ENCODE results near the gene NOP14. TPM values are rescaled to one million over a fixed set of nuclear protein-coding genes. Genes with fewer than 3 reads are reported as not detected.
"Not testable (repeated sequence)": the region's sequence is repeated elsewhere in the genome, so short reads cannot be mapped to it uniquely, and the experiment has no call there.

NOP14 gene
- total RNA-seq, 1 experiment from 2014 or later, result 32.5 TPM

GRCh38 chr4:2965262-2965661 lies 2.1 kb upstream of the NOP14 start:
- Histone ChIP-seq H3K36me3 (peaks cover 2% of the 10 kb centered on the region; the same call in 1 of the 2 replicates), H3K9me3 (no peaks in the 10 kb centered on the region), H3K4me3 (no peak overlapping the region), H3K27me3 (no peaks in the 10 kb centered on the region)
- no peak for DNase-seq

GRCh38 chr4:2964706-2965258 lies 1.6 kb upstream of the NOP14 start:
- Histone ChIP-seq H3K36me3 (peaks cover 2% of the 10 kb centered on the region; the same call in 1 of the 2 replicates), H3K9me3 (no peaks in the 10 kb centered on the region), H3K4me3 (peak overlapping the region; percentile 90), H3K27me3 (no peaks in the 10 kb centered on the region)
- DNase-seq, result no peak

- H3K36me3 ChIP-seq, result peaks cover 4% of the 10 kb centered on the region
- peak; percentile 56 for DNase-seq
- H3K27me3 ChIP-seq, result no peaks in the 10 kb centered on the region
- peak overlapping the region; percentile 90 for H3K4me3 ChIP-seq
- no peaks in the 10 kb centered on the region for H3K9me3 ChIP-seq
Measured at GRCh38 chr4:2963966-2964471, 813 bp upstream of the NOP14 start.

DNA sequence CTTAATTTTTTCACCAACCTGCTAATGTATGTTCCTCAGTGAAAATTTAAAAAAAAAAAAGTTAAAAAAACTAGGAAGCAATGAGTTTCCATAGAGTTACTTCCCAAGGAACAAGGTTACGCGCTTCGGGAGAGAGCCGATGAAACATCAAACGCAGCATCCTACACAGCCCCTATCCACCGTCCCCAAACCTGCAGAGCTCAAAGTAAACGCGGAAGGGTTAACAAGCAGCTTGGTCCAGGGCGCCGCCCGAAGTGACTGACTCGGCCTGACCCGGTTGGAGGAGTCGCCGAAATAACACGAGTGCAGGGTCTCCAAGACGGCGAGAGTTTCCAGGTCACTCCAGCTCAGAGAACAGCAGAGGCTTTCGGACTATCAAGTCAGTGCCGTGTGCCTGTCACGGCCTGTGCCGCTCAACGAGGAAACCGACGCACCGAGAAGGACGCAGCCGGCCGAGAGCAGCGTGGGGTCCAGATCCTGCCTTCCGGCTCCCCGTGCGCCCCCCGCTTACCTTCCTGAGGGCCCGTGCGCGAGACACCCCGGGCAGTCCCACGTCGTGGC lies 512 bp downstream of the NOP14 start:
- peak; percentile 35 for DNase-seq
- no peaks in the 10 kb centered on the region for H3K27me3 ChIP-seq
- H3K4me3 ChIP-seq, result peak overlapping the region; percentile 90
- no peaks in the 10 kb centered on the region for H3K9me3 ChIP-seq
- H3K36me3 ChIP-seq, result peaks cover 17% of the 10 kb centered on the region

- no peak for DNase-seq
Measured at GRCh38 chr4:2961811-2962441, 1.3 kb downstream of the NOP14 start.

GRCh38 chr4:2961421-2961810 lies 1.8 kb downstream of the NOP14 start:
- no peak for DNase-seq
- Histone ChIP-seq H3K9me3 (no peaks in the 10 kb centered on the region), H3K27me3 (no peaks in the 10 kb centered on the region), H3K4me3 (peak overlapping the region; percentile 90), H3K36me3 (peaks cover 30% of the 10 kb centered on the region)

More at GRCh38 chr4:2961811-2962441, 1.3 kb downstream of the NOP14 start:
- Histone ChIP-seq H3K4me3 (peak overlapping the region; percentile 90), H3K9me3 (no peaks in the 10 kb centered on the region), H3K36me3 (peaks cover 25% of the 10 kb centered on the region), H3K27me3 (no peaks in the 10 kb centered on the region)

- DNase-seq, H3K27me3 ChIP-seq, H3K9me3 ChIP-seq, H3K4me3 ChIP-seq: not testable (repeated sequence)
- peaks cover 38% of the 10 kb centered on the region for H3K36me3 ChIP-seq
Measured at GRCh38 chr4:2960450-2960849, 2.8 kb downstream of the NOP14 start.

DNA sequence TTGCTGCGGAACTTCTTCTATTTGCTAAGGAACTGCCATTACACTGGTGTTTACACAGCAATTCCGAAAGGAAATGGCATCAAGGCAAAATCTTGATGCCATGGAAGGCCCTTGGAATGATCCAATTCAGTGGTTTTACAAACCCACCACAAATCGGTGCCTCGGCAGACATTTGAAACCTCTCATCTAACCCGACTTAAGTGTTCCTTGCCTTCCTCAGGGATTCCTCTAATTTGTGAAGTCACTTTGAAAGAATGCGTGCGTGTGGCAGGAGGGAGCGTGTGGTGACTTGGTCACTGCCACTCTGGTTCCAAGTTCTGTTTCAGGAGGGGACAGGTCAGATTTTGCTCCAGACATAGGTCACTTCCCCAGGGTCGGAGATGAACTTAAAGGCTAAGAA lies 4.8 kb downstream of the NOP14 start:
- Histone ChIP-seq H3K27me3 (no peaks in the 10 kb centered on the region), H3K36me3 (peaks cover 40% of the 10 kb centered on the region), H3K4me3 (no peak overlapping the region), H3K9me3 (no peaks in the 10 kb centered on the region)
- DNase-seq, result no peak

GRCh38 chr4:2955186-2956044 lies 7.8 kb downstream of the NOP14 start:
- H3K27me3 ChIP-seq, H3K9me3 ChIP-seq, DNase-seq, H3K4me3 ChIP-seq: not testable (repeated sequence)
- peaks cover 58% of the 10 kb centered on the region for H3K36me3 ChIP-seq

- Histone ChIP-seq H3K27me3 (no peaks in the 10 kb centered on the region), H3K36me3 (peaks cover 66% of the 10 kb centered on the region), H3K4me3 (no peak overlapping the region), H3K9me3 (no peaks in the 10 kb centered on the region)
- no peak for DNase-seq
Measured at GRCh38 chr4:2954358-2955185, 8.6 kb downstream of the NOP14 start.

DNA sequence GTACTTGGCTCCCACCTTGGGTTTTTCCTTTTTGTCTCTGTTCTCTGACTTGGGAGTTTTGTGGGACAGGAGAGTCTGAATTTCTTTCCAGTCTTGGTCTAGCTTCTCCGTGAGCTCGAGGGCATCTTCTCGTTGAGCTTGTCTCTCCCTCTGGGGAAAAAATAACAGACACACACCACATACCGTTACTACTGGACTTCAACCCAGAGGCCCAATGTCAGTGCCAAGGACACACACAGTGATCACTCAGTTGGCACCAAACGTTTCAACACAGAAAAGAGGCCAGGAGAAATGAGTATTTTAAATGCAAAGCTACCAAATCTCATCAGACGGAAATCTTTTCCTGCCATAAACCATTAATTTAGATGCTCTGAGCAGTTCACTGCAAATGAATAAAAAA lies 9.7 kb downstream of the NOP14 start:
- Histone ChIP-seq H3K4me3 (no peak overlapping the region), H3K36me3 (peaks cover 69% of the 10 kb centered on the region), H3K27me3 (no peaks in the 10 kb centered on the region), H3K9me3 (no peaks in the 10 kb centered on the region)
- DNase-seq, result no peak

DNA sequence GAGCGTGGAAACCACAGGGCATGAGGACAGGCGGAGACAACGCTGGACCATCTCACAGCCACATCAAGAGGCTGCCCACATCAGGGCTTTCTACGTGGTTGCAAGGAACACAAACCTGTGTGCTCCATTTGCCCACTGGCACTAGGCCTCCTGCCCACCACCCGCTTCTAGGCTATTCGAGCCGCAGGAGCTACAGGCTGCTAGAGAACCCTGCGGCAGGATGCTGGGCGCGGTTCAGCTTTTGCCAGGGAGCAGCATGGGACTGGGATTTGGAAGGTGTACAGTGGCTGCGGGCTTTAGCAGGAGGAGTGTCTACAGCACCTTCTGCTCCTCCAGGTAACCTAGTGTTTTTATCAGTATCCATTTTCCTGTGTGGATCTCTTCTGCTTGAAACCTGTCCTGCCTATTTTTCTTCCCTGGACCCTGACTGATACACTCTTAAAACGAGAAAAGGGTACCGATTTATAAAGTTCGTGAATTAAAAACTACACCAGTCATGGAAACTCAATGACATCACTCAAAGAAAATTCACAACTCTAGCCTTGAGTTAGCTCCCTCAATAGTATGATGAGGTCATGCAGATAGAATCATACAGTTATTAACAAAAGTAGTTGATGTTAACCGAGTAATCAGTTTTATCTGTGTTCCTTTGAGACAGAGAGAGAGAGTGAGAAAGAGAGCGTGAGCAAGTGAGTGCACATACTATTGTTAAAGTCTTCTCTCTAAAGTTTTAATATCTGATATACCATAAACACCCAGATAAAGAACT lies 12.8 kb downstream of the NOP14 start:
- DNase-seq, result no peak
- peaks cover 61% of the 10 kb centered on the region for H3K36me3 ChIP-seq
- H3K4me3 ChIP-seq, result no peak overlapping the region
- no peaks in the 10 kb centered on the region for H3K27me3 ChIP-seq
- H3K9me3 ChIP-seq, result no peaks in the 10 kb centered on the region

DNA sequence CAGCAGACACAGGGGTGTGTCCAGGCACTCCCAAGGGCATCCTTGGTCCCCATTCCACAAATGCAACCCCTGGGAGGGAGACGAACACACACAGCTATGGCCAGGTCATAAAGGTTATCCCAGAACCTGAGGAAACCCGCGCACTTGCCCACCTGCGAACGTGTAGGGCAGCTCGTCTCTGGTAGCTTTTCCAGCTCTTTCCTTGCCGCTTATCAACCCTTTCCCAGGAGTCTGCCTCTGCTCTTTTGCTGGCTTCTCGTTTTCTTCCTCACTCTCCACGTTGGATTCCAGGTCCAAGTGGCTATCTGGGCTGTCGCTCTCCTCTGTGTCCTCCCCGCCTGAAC lies 13.5 kb downstream of the NOP14 start:
- Histone ChIP-seq H3K9me3 (no peaks in the 10 kb centered on the region), H3K36me3 (peaks cover 63% of the 10 kb centered on the region)

GRCh38 chr4:2948895-2949781 lies 14.1 kb downstream of the NOP14 start:
- H3K27me3 ChIP-seq, result no peaks in the 10 kb centered on the region
- no peak for DNase-seq
- peaks cover 68% of the 10 kb centered on the region for H3K36me3 ChIP-seq
- H3K9me3 ChIP-seq, result no peaks in the 10 kb centered on the region
- no peak overlapping the region for H3K4me3 ChIP-seq

More for the DNA sequence above, 13.5 kb downstream of the NOP14 start:
- Histone ChIP-seq H3K4me3 (no peak overlapping the region), H3K27me3 (no peaks in the 10 kb centered on the region)
- DNase-seq, result no peak

- Histone ChIP-seq H3K9me3 (no peaks in the 10 kb centered on the region), H3K4me3 (no peak overlapping the region), H3K36me3 (peaks cover 65% of the 10 kb centered on the region), H3K27me3 (no peaks in the 10 kb centered on the region)
- no peak for DNase-seq
Measured at GRCh38 chr4:2947926-2948325, 15.3 kb downstream of the NOP14 start.
